Transverse colon (tissue), 4 donors: Measurements from ENCODE around the gene SVOP. TPM values are rescaled to one million over a fixed set of nuclear protein-coding genes. Genes with fewer than 3 reads are reported as not detected.

Source experiments
- DNase-seq: peaks from one replicate; pipeline ENCODE4 v3.0.0-alpha.2; 2019
- H3K27ac ChIP-seq, 4 donors: fragments of 200-600 bp; sonication (generic); 2 replicates each; pipeline ENCODE4 v1.5.1; 2016 to 2018; ENCODE audit warnings: inconsistent platforms in 4 of 4
- H3K27me3 ChIP-seq: fragments of 200-600 bp; sonication (generic); 2 replicates; pipeline ENCODE4 v1.5.1; 2017; ENCODE audit warnings: inconsistent platforms
- H3K36me3 ChIP-seq, 4 donors: fragments of 200-600 bp; sonication (generic); 2 replicates each; pipeline ENCODE4 v1.5.1; 2017 to 2019; ENCODE audit warnings: inconsistent platforms in 4 of 4
- H3K4me1 ChIP-seq, 4 donors: fragments of 200-600 bp; sonication (generic); 2 replicates each; pipeline ENCODE4 v1.5.1; 2017 to 2020; ENCODE audit warnings: inconsistent platforms in 4 of 4
- H3K4me3 ChIP-seq, 4 donors: fragments of 200-600 bp; sonication (generic); 1 replicate in 1 of 4; 2 replicates in 3 of 4; pipeline versions ENCODE4 v1.5.1 to v1.6.1; 2017 to 2019; ENCODE audit warnings: inconsistent platforms in 4 of 4
- H3K9me3 ChIP-seq, 2 donors: fragments of 200-600 bp; sonication (generic); 2 replicates each; pipeline ENCODE4 v1.5.1; 2017 to 2019; ENCODE audit warnings: inconsistent platforms in 2 of 2
- EP300 ChIP-seq: sonication (generic); formaldehyde crosslinking; IDR thresholded peaks from one replicate; pipeline ENCODE4 v1.6.1; 2017; ENCODE audit warnings: antibody characterized with exemption, low read depth
- POLR2A ChIP-seq: fragments of 450-650 bp; IDR thresholded peaks from one replicate; pipeline ENCODE4 v1.6.1; 2016; ENCODE audit warnings: antibody characterized with exemption, mild to moderate bottlenecking, moderate library complexity
- POLR2AphosphoS5 ChIP-seq, 3 donors: sonication (generic); formaldehyde crosslinking; IDR thresholded peaks; one replicate each; pipeline ENCODE4 v1.6.1; 2016; ENCODE audit warnings: antibody characterized with exemption in 3 of 3
- WGBS, 2 donors: methylation state at CpG; one replicate each; pipeline ENCODE4 v1.1.5; 2018; ENCODE audit warnings: low coverage in 1 of 2; 5-methylcytosine and 5-hydroxymethylcytosine counted together
- in situ Hi-C, 4 donors: fragments of 200-750 bp; cut with MboI; loops; one replicate each; pipeline versions ENCODE4 v1.15.0 to v1.15.1; 2017; ENCODE audit warnings: low sequenced_read_pairs in 3 of 4, low pct_ligation_motif_present in 1 of 4, low pct_unique_long_range_greater_than_20kb in 1 of 4
- intact Hi-C: fragments of 100-400 bp; cut with DNase I; formaldehyde crosslinking; loops from one replicate; pipeline ENCODE4 v1.15.1; 2023; ENCODE audit warnings: low total_unique reads
- total RNA-seq, 4 donors: library from RNA; depleted of rRNA; stranded (reverse); fragments of >200 nt; gene quantifications; one replicate each; pipeline ENCODE4 v1.1.0, GENCODE V29; 2016
- TF ChIP-seq, protein P1 (sequence below), 5 experiments: fragments of 200-600 bp in 3 of 5; fragments of 450-650 bp in 2 of 5; sonication (generic) in 3 of 5; IDR thresholded peaks; 1 replicate in 2 of 5; 2 replicates in 3 of 5; pipeline ENCODE4 v1.5.1; 2016 to 2017; ENCODE audit warnings: antibody characterized with exemption in 5 of 5, inconsistent platforms in 3 of 5, mild to moderate bottlenecking in 2 of 5, moderate library complexity in 1 of 5

SVOP gene
- total RNA-seq, 4 donors from 2014 or later = 0.16 to 0.55 TPM; not detected in 2

DNA sequence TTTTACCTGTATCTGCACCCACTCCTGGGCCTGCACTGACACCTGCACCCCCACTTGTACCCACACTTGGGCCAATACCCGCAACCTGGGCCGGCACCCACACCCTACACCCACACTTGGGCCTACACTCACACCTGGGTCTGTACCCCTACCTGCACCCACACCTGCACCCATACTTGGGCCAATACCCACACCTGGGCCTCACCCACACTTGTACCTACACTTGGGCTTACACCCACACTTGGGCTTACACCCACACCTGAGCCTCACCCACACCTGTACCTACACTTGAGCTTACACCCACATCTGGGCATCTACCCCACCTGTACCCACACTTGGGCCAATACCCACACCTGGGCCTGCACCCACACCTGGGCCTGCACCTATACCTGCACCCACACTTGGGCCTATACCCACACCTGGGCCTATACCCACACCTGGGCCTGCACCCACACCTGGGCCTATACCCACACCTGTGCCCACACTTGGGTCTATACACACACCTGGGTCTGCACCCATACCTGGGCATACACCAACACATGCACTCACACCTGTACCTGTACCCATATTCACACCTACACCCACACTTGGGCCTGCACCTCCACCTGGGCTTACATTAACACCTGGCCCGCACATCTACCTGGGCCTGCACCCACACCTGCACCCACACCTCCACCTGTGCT, 101.8 kb downstream of the SVOP start:
- 80 to 98% methylated on average over 2 to 3 of the region's 3 CpGs for WGBS, 2 donors

DNA sequence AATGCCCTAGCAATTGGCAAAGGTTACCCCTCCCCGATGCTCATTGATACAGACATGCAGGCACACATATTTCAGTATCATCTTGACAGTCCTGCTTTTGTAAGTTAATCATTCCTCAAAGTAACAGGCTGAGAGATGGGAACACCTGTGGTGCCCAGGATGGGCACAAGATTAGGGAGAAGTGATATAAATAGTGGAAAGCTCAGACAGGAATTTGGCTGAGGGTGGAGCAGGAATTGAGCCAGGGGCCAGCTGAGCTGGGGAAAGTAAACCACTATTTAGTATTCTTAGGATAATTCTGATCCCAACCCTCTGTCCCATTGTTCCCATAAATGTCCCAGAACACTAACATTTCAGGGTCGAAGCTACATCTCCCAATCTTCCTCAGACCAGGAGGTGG, 102.7 kb downstream of the SVOP start:
- no peaks in the 10 kb centered on the region for H3K27me3 ChIP-seq
- H3K4me1 ChIP-seq = no peaks in the 10 kb centered on the region
- H3K9me3 ChIP-seq = no peaks in the 10 kb centered on the region
- DNase-seq = no peak
- intact Hi-C loops = no loop called here
- H3K36me3 ChIP-seq = no peaks in the 10 kb centered on the region
- H3K4me3 ChIP-seq = no peak overlapping the region
- TF ChIP-seq POLR2A (no peak), POLR2AphosphoS5 (IDR thresholded peaks at IDR 0.05) (no peak), EP300 (no peak)
- TF ChIP-seq, protein P1, sequence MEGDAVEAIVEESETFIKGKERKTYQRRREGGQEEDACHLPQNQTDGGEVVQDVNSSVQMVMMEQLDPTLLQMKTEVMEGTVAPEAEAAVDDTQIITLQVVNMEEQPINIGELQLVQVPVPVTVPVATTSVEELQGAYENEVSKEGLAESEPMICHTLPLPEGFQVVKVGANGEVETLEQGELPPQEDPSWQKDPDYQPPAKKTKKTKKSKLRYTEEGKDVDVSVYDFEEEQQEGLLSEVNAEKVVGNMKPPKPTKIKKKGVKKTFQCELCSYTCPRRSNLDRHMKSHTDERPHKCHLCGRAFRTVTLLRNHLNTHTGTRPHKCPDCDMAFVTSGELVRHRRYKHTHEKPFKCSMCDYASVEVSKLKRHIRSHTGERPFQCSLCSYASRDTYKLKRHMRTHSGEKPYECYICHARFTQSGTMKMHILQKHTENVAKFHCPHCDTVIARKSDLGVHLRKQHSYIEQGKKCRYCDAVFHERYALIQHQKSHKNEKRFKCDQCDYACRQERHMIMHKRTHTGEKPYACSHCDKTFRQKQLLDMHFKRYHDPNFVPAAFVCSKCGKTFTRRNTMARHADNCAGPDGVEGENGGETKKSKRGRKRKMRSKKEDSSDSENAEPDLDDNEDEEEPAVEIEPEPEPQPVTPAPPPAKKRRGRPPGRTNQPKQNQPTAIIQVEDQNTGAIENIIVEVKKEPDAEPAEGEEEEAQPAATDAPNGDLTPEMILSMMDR (IDR thresholded peaks at IDR 0.05) = no peak
- WGBS, 2 donors = 77% methylated on average over 2 of the region's 2 CpGs; no CpG with 5 or more reads in 1 of the 2 donors
- no peak overlapping the region for H3K27ac ChIP-seq
- in situ Hi-C loops = no loop called here

More for the DNA sequence above, 101.8 kb downstream of the SVOP start:
- DNase-seq = no peak
- H3K9me3 ChIP-seq = no peaks in the 10 kb centered on the region
- intact Hi-C loops (no loop called here), in situ Hi-C loops (no loop called here)
- H3K4me1 ChIP-seq = no peaks in the 10 kb centered on the region
- no peak overlapping the region for H3K27ac ChIP-seq
- TF ChIP-seq EP300 = no peak
- no peak for TF ChIP-seq POLR2A
- TF ChIP-seq POLR2AphosphoS5 (IDR thresholded peaks at IDR 0.05) = no peak
- H3K36me3 ChIP-seq = no peaks in the 10 kb centered on the region
- H3K4me3 ChIP-seq = no peak overlapping the region
- H3K27me3 ChIP-seq = no peaks in the 10 kb centered on the region

DNA sequence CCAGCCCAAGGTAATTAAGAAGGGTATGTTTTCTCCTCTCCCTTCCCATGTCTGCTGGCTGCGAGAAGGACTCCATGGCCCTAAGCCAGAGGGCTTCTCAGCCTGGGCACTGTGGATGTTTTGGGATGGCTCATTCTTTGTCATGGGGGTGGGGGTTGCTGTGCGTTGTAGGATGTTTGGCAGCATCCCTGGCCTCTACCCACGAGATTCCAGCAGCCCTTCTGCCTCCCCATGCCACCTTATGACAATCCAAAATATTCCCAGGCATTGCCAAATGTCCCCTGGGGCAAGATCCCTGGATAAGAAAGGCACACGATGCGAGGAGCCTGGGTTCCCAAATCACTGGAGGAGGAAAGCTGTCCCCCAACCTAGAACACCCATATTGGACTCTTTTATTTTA, 104.5 kb downstream of the SVOP start:
- intact Hi-C loops (no loop called here), in situ Hi-C loops (no loop called here)
- no peaks in the 10 kb centered on the region for H3K36me3 ChIP-seq

DNA sequence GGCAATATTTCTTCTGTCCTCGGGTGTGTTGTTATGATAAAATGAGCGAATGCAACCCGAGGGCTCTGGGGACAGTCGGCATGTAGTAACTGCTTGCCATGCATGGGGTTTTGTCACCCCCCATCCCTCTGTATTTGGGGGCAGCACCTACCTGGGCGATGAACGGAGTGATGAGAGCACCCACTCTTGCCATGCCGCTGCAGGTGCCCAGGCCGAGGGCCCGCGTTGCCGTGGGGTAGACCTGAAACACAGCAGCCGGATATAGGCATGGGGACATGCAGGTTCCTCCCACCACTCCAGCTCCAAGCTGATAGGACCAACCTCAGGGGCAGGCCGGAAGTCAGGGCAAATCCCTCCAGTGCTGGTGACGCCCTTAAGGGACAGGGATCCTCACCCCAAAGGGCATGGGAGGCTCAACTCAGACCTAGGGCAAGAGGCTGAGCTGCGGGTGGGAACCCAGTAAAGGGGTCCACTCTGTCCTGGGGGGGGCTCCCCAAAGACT, 105.2 kb downstream of the SVOP start:
- 85% methylated on average over 15 of the region's 15 CpGs; no CpG with 5 or more reads in 1 of the 2 donors for WGBS, 2 donors
- no peaks in the 10 kb centered on the region for H3K9me3 ChIP-seq
- no peak for DNase-seq
- no peaks in the 10 kb centered on the region for H3K27me3 ChIP-seq
- no peak for TF ChIP-seq EP300
- in situ Hi-C loops (no loop called here), intact Hi-C loops (no loop called here)
- H3K4me1 ChIP-seq = no peaks in the 10 kb centered on the region
- no peaks in the 10 kb centered on the region for H3K36me3 ChIP-seq
- H3K27ac ChIP-seq = no peak overlapping the region
- no peak overlapping the region for H3K4me3 ChIP-seq

More for the DNA sequence above, 104.5 kb downstream of the SVOP start:
- TF ChIP-seq, protein P1 (IDR thresholded peaks at IDR 0.05) = no peak
- TF ChIP-seq POLR2A (no peak), EP300 (no peak), POLR2AphosphoS5 (IDR thresholded peaks at IDR 0.05) (no peak)
- Histone ChIP-seq H3K9me3 (no peaks in the 10 kb centered on the region), H3K4me1 (no peaks in the 10 kb centered on the region), H3K27me3 (no peaks in the 10 kb centered on the region), H3K27ac (no peak overlapping the region), H3K4me3 (no peak overlapping the region)
- no peak for DNase-seq
- WGBS, 2 donors = 68 to 92% methylated on average over 2 to 5 of the region's 5 CpGs

DNA sequence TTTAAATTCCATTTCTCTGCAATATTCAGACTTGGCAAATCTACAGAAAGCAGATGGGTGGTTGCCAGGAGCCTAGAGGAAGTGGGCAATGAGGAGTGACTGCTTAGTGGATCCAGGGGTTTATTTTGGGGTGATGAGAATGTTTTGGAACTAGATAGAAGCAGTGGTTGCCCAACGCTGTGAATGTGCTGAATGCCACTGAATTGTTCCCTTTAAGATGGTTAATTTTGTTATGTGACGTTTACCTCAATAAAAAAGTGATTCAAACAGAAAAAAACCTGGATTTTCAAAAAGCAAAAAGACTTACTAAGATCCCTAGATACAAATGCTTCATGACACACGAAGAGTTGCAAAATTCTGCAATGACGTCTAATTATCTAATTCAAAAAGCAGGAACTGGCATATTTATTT, 106.7 kb downstream of the SVOP start:
- H3K9me3 ChIP-seq = no peaks in the 10 kb centered on the region
- H3K4me1 ChIP-seq = no peaks in the 10 kb centered on the region
- in situ Hi-C loops (no loop called here), intact Hi-C loops (no loop called here)
- no peaks in the 10 kb centered on the region for H3K36me3 ChIP-seq
- no peak overlapping the region for H3K4me3 ChIP-seq
- no peak overlapping the region for H3K27ac ChIP-seq
- no peaks in the 10 kb centered on the region for H3K27me3 ChIP-seq
- TF ChIP-seq, protein P1 (IDR thresholded peaks at IDR 0.05) = no peak
- TF ChIP-seq POLR2AphosphoS5 (IDR thresholded peaks at IDR 0.05) (no peak), EP300 (no peak), POLR2A (no peak)
- no peak for DNase-seq
- 34 to 36% methylated on average over 4 of the region's 4 CpGs for WGBS, 2 donors
